NAMALWA (cell line): ENCODE results near the gene PRX.
A peak's percentile ranks its signal among the peaks of the same experiment; 100 is the strongest.

ENCODE experiments used
- DNase-seq: peaks from one replicate; pipeline ENCODE4 v3.0.0-alpha.2; 2015; ENCODE audit warnings: low spot score

PRX gene

GRCh38 chr19:40366697-40367561 lies 46.2 kb downstream of the PRX start:
- DNase-seq, result no peak

- DNase-seq, result no peak
These were observed 47.4 kb downstream of the PRX start for GRCh38 chr19:40365613-40366401.

DNA sequence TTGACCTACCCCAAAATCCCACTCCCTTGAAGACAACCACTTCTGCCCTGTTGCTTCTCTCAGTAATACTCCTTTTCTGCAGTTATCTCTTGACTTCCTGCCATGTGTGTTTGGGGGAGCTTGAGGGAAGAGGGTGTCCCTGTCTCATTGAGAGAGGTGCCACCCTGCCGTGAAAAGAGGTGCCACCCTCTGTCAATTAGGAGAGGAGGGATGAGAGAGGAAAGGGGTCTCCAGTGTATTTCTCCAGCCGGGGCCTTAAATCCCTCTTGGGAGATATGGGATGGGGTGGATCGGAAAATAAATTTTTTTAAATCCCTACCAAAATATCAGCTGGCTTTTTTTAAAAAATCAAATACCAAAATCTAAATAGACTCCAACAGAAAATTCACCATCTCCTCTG lies 48.2 kb downstream of the PRX start:
- no peak for DNase-seq

DNA sequence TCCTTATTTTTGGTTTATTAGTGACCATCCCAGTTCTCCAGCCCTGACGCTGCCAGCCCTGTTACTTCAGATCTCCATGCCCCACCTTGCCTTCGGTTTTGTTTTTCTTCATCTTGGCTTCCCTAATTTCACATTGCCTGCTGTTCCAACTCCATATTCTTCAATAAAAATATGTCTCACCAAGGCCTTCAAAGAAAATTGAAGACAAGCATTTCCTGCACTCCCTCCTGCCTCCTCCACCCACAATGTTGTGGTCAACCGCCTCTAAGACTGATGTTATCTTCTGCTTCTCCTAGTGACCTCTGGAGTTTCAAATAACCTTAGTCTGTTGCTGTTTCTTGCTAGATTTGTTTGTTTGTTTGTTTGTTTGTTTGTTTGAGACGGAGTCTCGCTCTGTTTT lies 50.1 kb downstream of the PRX start:
- DNase-seq, result no peak

GRCh38 chr19:40362160-40362559 lies 51.0 kb downstream of the PRX start:
- no peak for DNase-seq

DNA sequence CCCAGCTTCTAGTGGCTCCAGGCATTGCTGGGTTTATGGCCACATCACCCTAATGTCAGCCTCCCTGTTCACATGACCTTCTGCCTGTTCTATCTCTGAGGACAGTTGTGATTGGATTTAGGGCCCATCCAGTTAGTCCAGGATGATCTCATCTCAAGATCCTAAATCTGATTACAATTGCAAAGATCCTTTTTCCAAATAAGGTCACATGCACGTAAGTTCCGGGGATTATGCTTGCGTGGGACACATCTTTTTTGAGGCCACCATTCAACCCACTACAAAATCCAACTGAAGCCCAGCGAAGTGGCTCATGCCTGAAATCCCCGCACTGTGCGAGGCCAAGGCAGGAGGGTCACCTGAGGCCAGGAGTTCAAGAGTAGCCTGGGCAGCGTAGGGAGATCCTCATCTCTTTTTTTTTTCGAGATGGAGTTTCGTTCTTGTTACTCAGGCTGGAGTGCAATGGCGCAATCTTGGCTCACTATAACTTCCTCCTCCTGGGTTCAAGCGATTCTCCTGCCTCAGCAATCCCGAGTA lies 52.4 kb downstream of the PRX start:
- DNase-seq, result no peak

DNA sequence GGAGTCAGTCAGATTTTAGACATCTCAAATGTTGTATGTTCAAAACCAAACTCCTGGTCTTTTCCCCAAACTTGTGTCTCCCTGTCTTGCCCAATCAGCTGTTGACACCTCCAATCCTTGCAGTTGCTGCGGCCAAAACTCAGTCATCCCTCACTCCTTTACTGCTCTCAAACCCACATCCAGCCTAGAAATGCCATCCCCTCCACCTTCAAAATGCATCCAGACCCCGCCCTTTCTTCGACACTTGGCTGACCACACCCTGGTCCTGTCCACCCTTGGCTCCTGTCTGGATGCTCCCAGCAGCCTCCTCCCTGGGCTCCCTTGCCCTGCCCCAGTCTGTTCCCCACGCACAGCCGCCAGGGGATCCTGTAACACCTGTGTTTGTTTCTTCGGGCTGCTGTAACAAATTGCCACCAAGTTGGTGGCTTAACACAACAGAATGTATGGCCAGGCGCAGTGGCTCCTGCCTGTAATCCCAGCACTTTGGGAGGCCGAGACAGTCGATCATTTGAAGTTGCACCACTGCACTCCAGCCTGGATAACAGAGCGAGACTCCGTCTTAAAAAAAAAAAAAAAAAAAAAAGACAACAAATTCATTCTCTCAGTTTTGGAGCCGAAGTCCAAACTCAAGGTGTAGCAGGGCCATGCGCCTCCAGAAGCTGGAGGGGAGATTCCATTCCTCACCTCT lies 53.0 kb downstream of the PRX start:
- no peak for DNase-seq

- DNase-seq, result peak; percentile 73
These were observed 54.4 kb downstream of the PRX start for GRCh38 chr19:40358773-40359172.

DNA sequence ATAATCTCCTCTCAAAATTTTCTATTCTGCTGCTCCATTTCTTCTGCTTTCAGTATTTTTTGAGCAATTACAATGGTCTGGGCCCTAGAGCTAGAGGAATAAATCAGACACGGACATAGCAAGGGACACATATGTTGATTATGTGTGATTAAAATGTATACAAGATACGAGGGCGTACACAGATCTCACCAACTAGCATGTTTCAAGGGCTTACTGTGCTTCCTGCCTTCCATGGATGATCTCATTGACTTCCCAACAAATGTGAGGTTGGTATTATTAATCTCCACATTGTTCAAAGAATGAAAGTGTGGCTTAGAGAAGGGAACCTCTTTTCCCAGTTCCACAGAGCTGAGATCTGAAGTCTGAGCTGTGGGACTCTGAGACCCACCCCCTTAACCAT lies 55.5 kb downstream of the PRX start:
- DNase-seq, result no peak

DNA sequence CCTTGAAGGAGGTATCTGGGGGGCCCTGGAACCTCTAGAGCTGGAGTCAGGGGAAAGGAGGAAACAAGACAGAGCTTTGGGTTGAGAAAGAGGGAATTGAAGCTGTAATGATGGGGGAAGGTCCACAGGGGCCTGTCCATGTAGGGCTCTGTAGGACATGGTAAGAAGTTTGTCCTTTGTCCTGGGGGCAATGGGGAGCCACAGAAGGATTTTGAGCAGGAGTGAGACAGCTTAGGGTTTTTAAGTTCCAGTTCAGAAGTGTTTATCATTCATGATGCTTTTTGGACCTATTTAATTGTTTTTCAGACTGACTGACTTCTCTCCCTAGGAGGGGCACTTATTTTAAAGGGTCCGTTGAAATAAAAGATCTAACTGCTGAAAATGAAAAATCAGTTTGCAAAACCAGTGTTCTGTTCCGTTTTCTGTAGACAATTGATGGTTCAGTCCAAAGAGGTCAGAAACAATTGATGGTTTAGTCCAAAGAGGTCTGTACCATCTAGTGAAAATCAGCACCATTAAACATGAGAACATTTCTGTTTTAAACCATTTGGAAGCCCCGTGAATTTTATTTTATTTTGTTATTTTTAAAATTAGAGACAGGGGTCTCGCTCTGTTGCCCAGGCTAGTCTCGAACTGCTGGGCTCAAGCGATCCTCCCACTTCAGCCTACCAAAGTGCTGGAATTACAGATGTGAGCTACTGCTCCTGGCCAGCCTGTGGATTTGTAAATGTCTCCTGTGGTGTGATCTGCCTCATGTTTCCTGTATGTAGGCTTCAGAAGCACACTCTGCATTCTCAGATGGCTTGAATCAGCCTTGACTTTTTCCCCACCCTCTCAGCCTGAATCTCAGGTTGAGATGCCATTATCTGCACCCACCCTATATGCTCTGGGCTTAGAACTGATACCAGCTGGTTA lies 56.2 kb downstream of the PRX start:
- no peak for DNase-seq

DNA sequence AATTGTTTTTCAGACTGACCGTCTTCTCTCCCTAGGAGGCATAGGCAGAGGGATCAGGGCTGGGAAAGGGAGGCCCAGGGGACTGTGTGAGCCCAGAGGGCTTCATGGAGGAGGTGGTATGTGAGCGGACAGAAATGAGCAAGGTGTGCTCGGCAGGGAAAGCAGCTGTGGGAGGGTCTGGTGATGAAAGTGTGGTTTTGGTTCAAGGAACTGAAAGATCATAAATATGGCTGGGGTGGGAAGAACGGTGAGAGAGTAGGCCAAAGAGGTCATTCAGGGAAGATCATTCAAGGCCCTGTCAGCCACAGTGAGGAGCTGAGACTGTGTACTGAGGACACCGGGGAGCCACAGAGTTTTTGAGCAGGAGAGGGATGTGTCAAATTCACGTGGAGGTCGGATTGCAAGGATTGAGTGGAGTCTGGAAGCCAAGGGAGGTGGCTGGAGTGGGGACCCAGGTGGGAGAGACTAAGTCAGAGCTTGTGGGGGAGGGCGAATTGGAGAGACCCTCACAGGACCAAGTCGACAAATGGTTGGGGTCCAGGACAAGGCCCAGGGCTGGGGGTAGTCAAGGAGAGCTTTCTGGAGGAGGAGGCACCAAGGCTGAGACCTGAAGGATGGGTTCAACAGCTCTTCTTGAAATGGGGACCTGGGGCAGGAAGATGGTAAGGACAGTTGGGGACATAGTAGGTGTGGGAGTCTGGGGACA lies 57.0 kb downstream of the PRX start:
- DNase-seq, result no peak

GRCh38 chr19:40348961-40349507 lies 64.1 kb downstream of the PRX start:
- DNase-seq, result peak; percentile 10

GRCh38 chr19:40348125-40348913 lies 64.9 kb downstream of the PRX start, which contains the start of the genes C19orf47 and PLD3:
C19orf47 (minus strand) TSS chr19:40348397; CDS start chr19:40341857, 6,540 bp downstream.
PLD3 (plus strand) TSS chr19:40348695; CDS start chr19:40366484, 17,789 bp downstream.
- DNase-seq, result peak; percentile 99

DNA sequence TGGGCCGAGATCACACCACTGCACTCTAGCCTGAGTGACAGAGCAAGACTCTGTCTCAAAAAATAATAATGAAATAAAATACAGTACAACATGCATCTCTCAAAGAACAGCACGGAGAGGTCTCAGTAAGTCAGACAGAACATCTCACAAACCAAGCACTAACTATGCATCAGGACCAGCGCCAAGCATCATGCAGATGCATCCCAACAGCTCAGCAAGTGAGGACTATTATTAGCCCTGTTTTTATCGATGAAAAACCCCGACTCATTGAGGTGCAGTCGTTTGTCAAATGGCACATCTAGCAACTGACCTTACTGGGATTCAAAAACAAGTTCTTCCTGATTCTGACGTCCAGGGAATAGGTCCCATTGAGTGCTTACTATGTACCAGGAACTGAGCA lies 68.8 kb downstream of the PRX start:
- no peak for DNase-seq
